SK-N-MC (cell line): ENCODE measurements around the gene CTTN.

ENCODE experiments used
- DNase-seq: peaks from one replicate; pipeline ENCODE4 v3.0.0-alpha.2; 2011; ENCODE audit warnings: low read depth, low spot score
- H3K27ac ChIP-seq: fragments of 200-600 bp; sonication (generic); 2 replicates; pipeline ENCODE4 v1.5.1; 2016; ENCODE audit warnings: mixed run types
- H3K36me3 ChIP-seq: fragments of 200-600 bp; sonication (generic); 2 replicates; pipeline ENCODE4 v1.6.1; 2017; ENCODE audit warnings: antibody characterized with exemption, low read length, mixed read lengths; ENCODE audit not compliant: insufficient read depth
- H3K4me3 ChIP-seq: fragments of 200-600 bp; sonication (generic); 2 replicates; pipeline ENCODE4 v1.5.1; 2016
- H3K9ac ChIP-seq: fragments of 200-600 bp; sonication (generic); 2 replicates; pipeline ENCODE4 v1.8.0; 2017; ENCODE audit warnings: mixed run types, mixed read lengths; ENCODE audit not compliant: insufficient read length
- H3K9me3 ChIP-seq: fragments of 200-600 bp; sonication (generic); 2 replicates; pipeline ENCODE4 v1.6.1; 2017; ENCODE audit warnings: low read depth, mild to moderate bottlenecking, antibody characterized with exemption, low read length, moderate library complexity, mixed read lengths
- EZH2 ChIP-seq: fragments of 200-600 bp; sonication (generic); IDR thresholded peaks from one replicate; pipeline ENCODE4 v1.6.1; 2017; ENCODE audit warnings: antibody characterized with exemption
- FOXP2 ChIP-seq: optimal IDR thresholded peaks from 2 replicates; pipeline ENCODE3; 2011; ENCODE audit warnings: mild to moderate bottlenecking, moderate library complexity; ENCODE audit not compliant: insufficient read depth; ENCODE audit errors: extremely low read length, control extremely low read depth
- POLR2AphosphoS5 ChIP-seq: IDR thresholded peaks from 2 replicates; pipeline ENCODE4 v1.6.1; 2012; ENCODE audit warnings: mild to moderate bottlenecking, low read depth, low read length, borderline replicate concordance

CTTN gene

GRCh38 chr11:70460111-70460510, 61.8 kb downstream of the CTTN start:
- Histone ChIP-seq H3K4me3 (no peak overlapping the region), H3K36me3 (no peaks in the 10 kb centered on the region), H3K27ac (no peak overlapping the region), H3K9ac (no peak overlapping the region), H3K9me3 (no peaks in the 10 kb centered on the region)
- no peak for DNase-seq
- TF ChIP-seq EZH2 (no peak), POLR2AphosphoS5 (no peak), FOXP2 (no peak)

GRCh38 chr11:70460964-70461363, 62.6 kb downstream of the CTTN start:
- H3K9ac ChIP-seq = no peak overlapping the region
- H3K27ac ChIP-seq = no peak overlapping the region
- no peak for DNase-seq
- H3K36me3 ChIP-seq = no peaks in the 10 kb centered on the region
- TF ChIP-seq EZH2 (no peak), POLR2AphosphoS5 (no peak), FOXP2 (no peak)
- H3K4me3 ChIP-seq = no peak overlapping the region
- H3K9me3 ChIP-seq = no peaks in the 10 kb centered on the region

GRCh38 chr11:70462818-70463477, 64.6 kb downstream of the CTTN start:
- DNase-seq = no peak
- H3K36me3 ChIP-seq = no peaks in the 10 kb centered on the region
- no peak overlapping the region for H3K4me3 ChIP-seq
- H3K9ac ChIP-seq = no peak overlapping the region
- no peaks in the 10 kb centered on the region for H3K9me3 ChIP-seq
- TF ChIP-seq FOXP2 (no peak), EZH2 (no peak), POLR2AphosphoS5 (no peak)
- H3K27ac ChIP-seq = no peak overlapping the region

GRCh38 chr11:70463478-70464255, 65.3 kb downstream of the CTTN start:
- Histone ChIP-seq H3K4me3 (no peak overlapping the region), H3K9me3 (no peaks in the 10 kb centered on the region), H3K27ac (no peak overlapping the region), H3K9ac (no peak overlapping the region), H3K36me3 (no peaks in the 10 kb centered on the region)
- no peak for TF ChIP-seq EZH2
- TF ChIP-seq POLR2AphosphoS5 = no peak
- no peak for DNase-seq

GRCh38 chr11:70464509-70465361, 66.4 kb downstream of the CTTN start:
- Histone ChIP-seq H3K9ac (no peak overlapping the region), H3K27ac (no peak overlapping the region)
- DNase-seq = no peak

GRCh38 chr11:70466154-70466553, 67.8 kb downstream of the CTTN start:
- no peak for DNase-seq
- H3K4me3 ChIP-seq = no peak overlapping the region
- H3K36me3 ChIP-seq = no peaks in the 10 kb centered on the region
- no peak overlapping the region for H3K9ac ChIP-seq
- no peaks in the 10 kb centered on the region for H3K9me3 ChIP-seq
- no peak overlapping the region for H3K27ac ChIP-seq
- TF ChIP-seq POLR2AphosphoS5 (no peak), EZH2 (no peak), FOXP2 (no peak)

More at GRCh38 chr11:70464509-70465361, 66.4 kb downstream of the CTTN start:
- H3K9me3 ChIP-seq = no peaks in the 10 kb centered on the region
- no peaks in the 10 kb centered on the region for H3K36me3 ChIP-seq
- TF ChIP-seq EZH2 (no peak), POLR2AphosphoS5 (no peak), FOXP2 (no peak)
- no peak overlapping the region for H3K4me3 ChIP-seq

- DNase-seq = no peak
- Histone ChIP-seq H3K36me3 (no peaks in the 10 kb centered on the region), H3K9ac (no peak overlapping the region), H3K9me3 (no peaks in the 10 kb centered on the region), H3K4me3 (no peak overlapping the region), H3K27ac (no peak overlapping the region)
- TF ChIP-seq POLR2AphosphoS5 (no peak), FOXP2 (no peak), EZH2 (no peak)
These were observed 68.3 kb downstream of the CTTN start for GRCh38 chr11:70466596-70466995.

- no peak for DNase-seq
- TF ChIP-seq FOXP2 (no peak), EZH2 (no peak), POLR2AphosphoS5 (no peak)
- no peak overlapping the region for H3K27ac ChIP-seq
These were observed 69.1 kb downstream of the CTTN start for GRCh38 chr11:70467201-70468085.

More at GRCh38 chr11:70467201-70468085, 69.1 kb downstream of the CTTN start:
- H3K36me3 ChIP-seq = no peaks in the 10 kb centered on the region
- H3K9me3 ChIP-seq = no peaks in the 10 kb centered on the region
- H3K4me3 ChIP-seq = no peak overlapping the region
- H3K9ac ChIP-seq = no peak overlapping the region
